NCI-H187 treated with DMSO at 0.1 percent for 48 hours (cell line): Measurements from ENCODE around the gene MCF2L2.

Source experiments
- DNase-seq: peaks from one replicate; lab custom pipeline; 2025; lab: John Stamatoyannopoulos, UW

MCF2L2 gene

GRCh38 chr3:183163563-183163962 is 264.9 kb downstream of the MCF2L2 start:
- DNase-seq: no peak

- no peak for DNase-seq
These were observed 266.7 kb downstream of the MCF2L2 start for GRCh38 chr3:183161552-183162336.

GRCh38 chr3:183160616-183161015 is 267.8 kb downstream of the MCF2L2 start:
- DNase-seq: no peak

GRCh38 chr3:183159333-183159732 is 269.1 kb downstream of the MCF2L2 start:
- no peak for DNase-seq

- no peak for DNase-seq
These were observed 269.8 kb downstream of the MCF2L2 start for GRCh38 chr3:183158551-183159006.

- DNase-seq: no peak
These were observed 270.3 kb downstream of the MCF2L2 start for GRCh38 chr3:183158113-183158512.

GRCh38 chr3:183156266-183156665 is 272.2 kb downstream of the MCF2L2 start:
- DNase-seq: no peak

- DNase-seq: no peak
These were observed 272.9 kb downstream of the MCF2L2 start for GRCh38 chr3:183155499-183155898.

GRCh38 chr3:183153210-183153950 is 275.0 kb downstream of the MCF2L2 start:
- no peak for DNase-seq

GRCh38 chr3:183151821-183152351 is 276.5 kb downstream of the MCF2L2 start:
- no peak for DNase-seq

- DNase-seq: no peak
These were observed 277.3 kb downstream of the MCF2L2 start for GRCh38 chr3:183151086-183151485.

- DNase-seq: no peak
These were observed 278.3 kb downstream of the MCF2L2 start for GRCh38 chr3:183149915-183150750.

GRCh38 chr3:183148056-183148455 is 280.4 kb downstream of the MCF2L2 start:
- no peak for DNase-seq

- no peak for DNase-seq
These were observed 284.1 kb downstream of the MCF2L2 start for GRCh38 chr3:183144363-183144762.

GRCh38 chr3:183142199-183142598 is 286.2 kb downstream of the MCF2L2 start:
- no peak for DNase-seq

- DNase-seq: no peak
These were observed 293.6 kb downstream of the MCF2L2 start for GRCh38 chr3:183134844-183135243.

GRCh38 chr3:183132409-183132808 is 296.0 kb downstream of the MCF2L2 start:
- DNase-seq: no peak

- DNase-seq: no peak
These were observed 296.7 kb downstream of the MCF2L2 start for GRCh38 chr3:183131735-183132134.

GRCh38 chr3:183131186-183131725 is 297.2 kb downstream of the MCF2L2 start:
- no peak for DNase-seq

- no peak for DNase-seq
These were observed 299.2 kb downstream of the MCF2L2 start for GRCh38 chr3:183129243-183129642.

GRCh38 chr3:183128709-183129108 is 299.7 kb downstream of the MCF2L2 start:
- DNase-seq: no peak
